HUES6 (cell line): ENCODE measurements around the gene VPS41.

Experiments
- H3K27ac ChIP-seq: 2 replicates; pipeline ENCODE4 v1.7.0; 2013; ENCODE audit warnings: low read depth, mild to moderate bottlenecking, low read length, inconsistent platforms
- H3K27me3 ChIP-seq: 2 replicates; pipeline ENCODE4 v1.6.1; 2013; ENCODE audit warnings: low read length; ENCODE audit not compliant: control insufficient read depth, insufficient read depth
- H3K36me3 ChIP-seq: 2 replicates; pipeline ENCODE4 v1.6.1; 2013; ENCODE audit warnings: low read length; ENCODE audit not compliant: control insufficient read depth, insufficient read depth
- H3K4me1 ChIP-seq: 2 replicates; pipeline ENCODE4 v1.6.1; 2013; ENCODE audit warnings: low read length; ENCODE audit not compliant: control insufficient read depth, insufficient read depth
- H3K4me3 ChIP-seq: 2 replicates; pipeline ENCODE4 v1.5.1; 2013; ENCODE audit warnings: low read depth, low read length
- H3K9ac ChIP-seq: one replicate; pipeline ENCODE4 v1.6.1; 2013; ENCODE audit warnings: mild to moderate bottlenecking, low read length
- H3K9me3 ChIP-seq: 2 replicates; pipeline ENCODE4 v1.6.1; 2013; ENCODE audit warnings: low read depth, low read length; ENCODE audit not compliant: control insufficient read depth, insufficient read depth

The VPS41 gene

DNA sequence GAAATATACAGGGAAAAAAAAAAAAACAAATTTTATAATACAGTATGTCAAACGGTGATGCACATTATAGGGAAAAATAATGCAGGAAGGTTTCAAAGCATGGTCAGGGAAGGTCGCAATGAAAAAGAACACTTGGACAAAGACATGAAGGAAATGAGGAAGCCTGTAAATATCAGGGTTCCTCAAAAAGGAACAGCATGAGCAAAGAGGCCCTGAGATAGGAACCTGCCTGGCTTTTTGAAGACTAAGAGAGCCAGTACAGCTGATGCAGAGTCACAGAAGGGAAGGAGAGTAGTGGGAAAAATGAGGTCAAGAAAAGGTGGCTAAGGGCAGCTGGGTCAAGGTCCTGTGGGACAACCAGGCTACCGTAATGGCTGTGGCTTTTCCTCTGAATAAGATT lies 1.9 kb downstream of the VPS41 start:
- Histone ChIP-seq H3K36me3 (no peaks in the 10 kb centered on the region), H3K9ac (no peak overlapping the region), H3K4me1 (no peaks in the 10 kb centered on the region), H3K9me3 (no peaks in the 10 kb centered on the region), H3K27me3 (no peaks in the 10 kb centered on the region), H3K27ac (no peak overlapping the region), H3K4me3 (no peak overlapping the region)

DNA sequence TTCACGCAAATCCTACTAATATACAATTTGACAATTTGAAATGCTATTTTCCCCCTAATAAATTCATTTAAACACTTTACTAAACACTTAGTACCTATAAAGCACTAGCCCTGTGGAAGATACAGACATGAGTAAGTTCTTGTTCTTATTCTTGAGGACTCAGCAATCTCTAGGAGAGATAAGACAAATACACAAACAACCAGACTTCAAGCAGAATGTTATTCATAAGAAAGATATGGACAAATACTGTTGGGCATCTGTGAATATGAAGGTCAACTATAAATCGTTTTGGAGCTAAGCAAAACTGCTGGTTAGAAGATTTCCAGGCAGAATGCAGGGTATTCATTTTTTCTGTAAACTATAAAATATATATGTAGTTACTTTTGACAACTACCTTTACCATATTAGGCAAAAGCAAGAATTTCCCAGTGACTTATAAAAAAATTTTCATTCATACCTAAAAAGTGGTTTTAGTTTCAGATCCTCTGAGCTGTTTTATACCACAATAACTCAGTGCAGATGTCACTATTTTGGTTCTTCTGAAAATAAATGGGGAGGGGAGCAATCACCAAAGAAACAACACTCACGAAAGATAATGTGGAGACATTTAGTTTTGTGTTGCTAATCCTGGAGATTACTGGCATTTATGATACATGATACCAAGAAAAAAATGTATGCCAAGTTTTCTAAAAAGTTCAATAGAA lies 3.8 kb downstream of the VPS41 start:
- H3K27ac ChIP-seq: no peak overlapping the region
- no peaks in the 10 kb centered on the region for H3K9me3 ChIP-seq
- H3K36me3 ChIP-seq: no peaks in the 10 kb centered on the region
- H3K4me3 ChIP-seq: no peak overlapping the region
- no peaks in the 10 kb centered on the region for H3K4me1 ChIP-seq
- no peak overlapping the region for H3K9ac ChIP-seq
- H3K27me3 ChIP-seq: no peaks in the 10 kb centered on the region

DNA sequence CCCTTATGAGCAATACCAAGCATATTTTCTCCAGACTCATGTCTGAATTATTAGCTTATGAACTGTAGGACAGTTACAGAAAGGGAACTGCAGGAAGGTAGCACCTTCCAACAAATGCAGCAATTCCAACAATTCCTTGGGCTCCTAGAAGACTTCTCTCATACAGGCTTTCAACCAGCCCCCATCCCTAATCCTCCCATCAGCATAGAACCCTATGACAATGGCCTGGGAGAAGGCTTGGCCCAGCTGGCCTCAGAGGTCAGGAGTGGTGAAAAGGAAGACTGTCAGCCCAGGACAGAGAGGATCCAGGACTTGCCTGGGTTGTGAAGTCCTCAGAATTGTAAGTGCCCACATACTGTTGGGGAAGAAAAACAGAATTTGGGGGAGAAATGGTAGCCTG lies 5.9 kb downstream of the VPS41 start:
- Histone ChIP-seq H3K27ac (no peak overlapping the region), H3K4me1 (no peaks in the 10 kb centered on the region), H3K4me3 (no peak overlapping the region), H3K9me3 (no peaks in the 10 kb centered on the region), H3K27me3 (no peaks in the 10 kb centered on the region), H3K36me3 (no peaks in the 10 kb centered on the region), H3K9ac (no peak overlapping the region)

DNA sequence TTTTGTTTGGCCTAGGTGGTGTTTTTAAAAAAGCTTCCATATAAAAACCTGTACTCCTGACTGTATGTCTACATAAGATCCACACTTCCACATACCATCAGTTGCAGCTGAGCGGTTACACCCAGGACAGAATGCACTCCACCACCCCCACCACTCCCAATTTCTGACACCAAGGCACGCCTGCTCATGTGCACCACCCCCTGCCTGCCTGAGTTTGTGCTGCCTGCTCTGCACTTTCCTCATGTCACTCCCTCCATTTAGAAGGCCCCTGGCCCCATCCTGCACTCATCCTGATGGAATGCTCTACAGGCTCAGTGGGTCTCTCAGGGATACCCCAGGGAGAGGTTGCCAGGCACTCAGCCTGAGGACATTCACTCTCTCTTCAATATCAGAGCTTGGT lies 6.5 kb downstream of the VPS41 start:
- H3K27me3 ChIP-seq: no peaks in the 10 kb centered on the region
- H3K27ac ChIP-seq: no peak overlapping the region
- no peaks in the 10 kb centered on the region for H3K9me3 ChIP-seq
- no peaks in the 10 kb centered on the region for H3K4me1 ChIP-seq
- H3K4me3 ChIP-seq: no peak overlapping the region
- H3K9ac ChIP-seq: no peak overlapping the region
- no peaks in the 10 kb centered on the region for H3K36me3 ChIP-seq

DNA sequence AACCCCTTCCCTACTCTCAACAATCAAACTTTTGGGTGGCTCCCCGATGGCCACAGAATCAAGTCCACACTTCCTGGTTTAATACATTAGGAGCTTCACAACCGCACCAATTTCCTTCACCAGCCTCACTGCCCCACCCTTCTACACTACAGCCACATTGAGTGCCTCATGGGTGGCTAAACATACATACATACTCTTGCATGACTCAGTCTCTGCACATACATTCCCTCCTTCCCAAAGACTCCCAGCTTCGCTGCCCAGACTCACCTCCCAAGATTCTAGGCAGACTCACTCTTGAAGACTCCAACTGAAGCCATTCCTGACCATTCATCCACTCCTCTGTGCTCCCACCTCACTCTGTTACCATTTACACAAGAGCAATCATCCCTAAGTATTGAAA lies 15.9 kb downstream of the VPS41 start:
- H3K9ac ChIP-seq: no peak overlapping the region
- H3K4me3 ChIP-seq: no peak overlapping the region
- no peak overlapping the region for H3K27ac ChIP-seq
- peaks cover 4% of the 10 kb centered on the region; the same call in 1 of the 2 replicates for H3K36me3 ChIP-seq
- H3K9me3 ChIP-seq: no peaks in the 10 kb centered on the region; the same call in 1 of the 2 replicates
- H3K4me1 ChIP-seq: no peaks in the 10 kb centered on the region
- H3K27me3 ChIP-seq: no peaks in the 10 kb centered on the region

DNA sequence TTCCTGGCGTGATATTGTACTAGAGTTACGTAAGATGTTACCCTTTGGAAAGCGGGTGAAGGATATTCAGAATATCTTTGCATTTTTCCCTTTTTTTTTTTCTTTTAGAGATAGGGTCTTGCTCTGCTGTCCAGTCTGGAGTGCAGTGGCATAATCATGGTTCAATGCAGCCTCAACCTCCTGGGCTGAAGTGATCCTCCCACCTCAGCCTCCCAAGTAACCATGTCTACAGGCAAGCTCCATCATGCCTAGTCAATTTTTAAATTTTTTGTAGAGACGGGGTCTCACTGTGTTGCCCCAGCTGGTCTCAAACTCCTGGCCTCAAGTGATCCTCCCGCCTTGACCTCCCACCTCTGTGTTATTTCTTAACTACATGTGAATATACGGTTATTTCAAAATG lies 18.4 kb downstream of the VPS41 start:
- H3K4me3 ChIP-seq: no peak overlapping the region
- H3K9ac ChIP-seq: no peak overlapping the region
- H3K27ac ChIP-seq: no peak overlapping the region
- no peaks in the 10 kb centered on the region for H3K36me3 ChIP-seq
- H3K9me3 ChIP-seq: no peaks in the 10 kb centered on the region; the same call in 1 of the 2 replicates
- H3K4me1 ChIP-seq: peaks cover 10% of the 10 kb centered on the region
- no peaks in the 10 kb centered on the region for H3K27me3 ChIP-seq

DNA sequence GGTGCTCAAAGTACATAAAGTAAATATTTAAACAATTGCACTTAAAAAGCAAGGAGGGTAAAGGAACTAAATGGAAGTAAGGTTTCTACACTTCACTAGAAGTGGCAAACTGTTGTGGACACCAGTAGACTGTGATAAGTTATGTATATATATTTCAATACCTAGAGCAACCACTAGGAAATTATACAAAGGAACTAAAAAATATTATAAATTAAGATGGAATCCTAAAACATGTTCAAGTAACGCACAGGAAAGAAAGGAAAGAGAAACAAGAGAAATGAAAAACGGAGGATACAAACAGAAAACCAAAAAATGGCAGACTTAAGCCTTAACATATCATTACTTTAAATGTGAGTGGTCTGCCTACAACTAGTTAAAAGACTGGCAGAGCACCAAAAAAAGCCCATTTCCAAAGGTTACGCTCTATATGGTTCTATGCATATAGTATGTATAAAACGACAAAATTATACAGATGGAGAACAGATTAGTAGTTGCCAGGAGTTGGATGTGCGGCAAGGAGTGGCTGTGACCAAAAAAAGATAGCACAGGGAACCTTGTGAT lies 19.0 kb downstream of the VPS41 start:
- H3K9me3 ChIP-seq: no peaks in the 10 kb centered on the region; the same call in 1 of the 2 replicates
- no peak overlapping the region for H3K9ac ChIP-seq
- no peaks in the 10 kb centered on the region for H3K36me3 ChIP-seq
- no peaks in the 10 kb centered on the region for H3K27me3 ChIP-seq
- H3K4me1 ChIP-seq: peaks cover 10% of the 10 kb centered on the region
- no peak overlapping the region for H3K4me3 ChIP-seq
- no peak overlapping the region for H3K27ac ChIP-seq

DNA sequence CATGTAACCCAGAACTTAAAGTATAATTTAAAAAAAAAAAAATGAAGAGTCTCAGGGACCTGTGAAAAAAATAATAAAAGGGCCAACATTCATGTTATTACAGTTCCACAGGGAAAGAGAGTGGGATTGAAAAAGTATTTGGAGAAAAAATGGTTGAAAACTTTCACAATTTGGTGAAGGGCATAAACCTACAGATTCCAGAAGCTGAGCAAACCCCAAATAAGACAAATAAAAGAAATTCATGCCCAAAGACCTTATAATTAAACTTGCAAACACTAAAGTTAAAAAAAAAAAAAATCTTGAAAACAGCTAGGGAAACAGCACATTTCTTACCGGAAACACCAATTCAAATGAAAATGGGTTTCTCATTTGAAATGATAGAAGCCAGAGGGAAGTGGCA lies 19.9 kb downstream of the VPS41 start:
- Histone ChIP-seq H3K4me1 (peaks cover 10% of the 10 kb centered on the region), H3K36me3 (no peaks in the 10 kb centered on the region), H3K4me3 (no peak overlapping the region), H3K9ac (no peak overlapping the region), H3K27ac (no peak overlapping the region), H3K27me3 (no peaks in the 10 kb centered on the region), H3K9me3 (no peaks in the 10 kb centered on the region; the same call in 1 of the 2 replicates)

DNA sequence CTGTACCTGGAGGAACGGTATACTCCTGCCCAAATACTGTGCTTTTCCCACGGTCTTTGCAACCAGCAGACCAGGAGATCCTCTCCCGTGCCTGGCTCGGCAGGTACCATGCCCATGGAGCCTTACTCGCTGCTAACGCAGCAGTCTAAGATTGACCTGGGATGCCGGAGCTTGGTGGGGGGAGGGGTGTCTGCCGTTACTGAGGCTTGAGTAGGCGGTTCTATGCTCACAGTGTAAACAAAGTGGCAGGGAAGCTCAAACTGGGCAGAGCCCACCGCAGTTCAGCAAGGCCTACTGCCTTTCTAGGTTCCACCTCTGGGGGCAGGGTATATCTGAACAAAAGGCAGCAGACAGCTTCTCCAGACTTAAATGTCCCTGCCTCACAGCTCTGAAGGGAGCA lies 22.7 kb downstream of the VPS41 start:
- peaks cover 10% of the 10 kb centered on the region for H3K4me1 ChIP-seq
- H3K27me3 ChIP-seq: no peaks in the 10 kb centered on the region
- no peaks in the 10 kb centered on the region for H3K36me3 ChIP-seq
- H3K27ac ChIP-seq: no peak overlapping the region
- H3K9me3 ChIP-seq: peaks cover 6% of the 10 kb centered on the region; the same call in 1 of the 2 replicates
- H3K4me3 ChIP-seq: peak overlapping the region; percentile 18; the same call in 1 of the 2 replicates
- no peak overlapping the region for H3K9ac ChIP-seq

DNA sequence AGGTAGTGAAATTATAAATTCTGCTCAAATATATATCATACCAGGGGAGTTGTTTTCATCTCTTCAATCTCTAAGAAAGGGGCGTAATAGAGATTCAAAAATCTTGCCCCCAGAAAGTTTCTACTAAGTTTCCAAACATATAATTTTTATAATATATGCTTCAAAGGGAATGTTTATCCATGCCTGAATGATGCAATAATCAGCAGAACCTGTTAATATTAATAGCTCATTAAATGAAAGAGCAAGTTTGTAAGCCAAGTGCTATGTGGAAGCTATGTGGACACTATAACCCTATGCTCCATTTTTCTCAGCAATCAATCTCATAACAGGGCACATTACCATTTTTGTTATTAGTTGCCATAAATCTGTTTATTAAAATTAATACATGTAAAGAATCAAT lies 25.3 kb downstream of the VPS41 start:
- Histone ChIP-seq H3K9ac (no peak overlapping the region), H3K27ac (no peak overlapping the region), H3K36me3 (no peaks in the 10 kb centered on the region), H3K9me3 (0 out of 2 replicates have a peak, but pooled peaks cover 6% of the 10 kb centered on the region), H3K4me3 (no peak overlapping the region), H3K27me3 (no peaks in the 10 kb centered on the region), H3K4me1 (peaks cover 10% of the 10 kb centered on the region)

DNA sequence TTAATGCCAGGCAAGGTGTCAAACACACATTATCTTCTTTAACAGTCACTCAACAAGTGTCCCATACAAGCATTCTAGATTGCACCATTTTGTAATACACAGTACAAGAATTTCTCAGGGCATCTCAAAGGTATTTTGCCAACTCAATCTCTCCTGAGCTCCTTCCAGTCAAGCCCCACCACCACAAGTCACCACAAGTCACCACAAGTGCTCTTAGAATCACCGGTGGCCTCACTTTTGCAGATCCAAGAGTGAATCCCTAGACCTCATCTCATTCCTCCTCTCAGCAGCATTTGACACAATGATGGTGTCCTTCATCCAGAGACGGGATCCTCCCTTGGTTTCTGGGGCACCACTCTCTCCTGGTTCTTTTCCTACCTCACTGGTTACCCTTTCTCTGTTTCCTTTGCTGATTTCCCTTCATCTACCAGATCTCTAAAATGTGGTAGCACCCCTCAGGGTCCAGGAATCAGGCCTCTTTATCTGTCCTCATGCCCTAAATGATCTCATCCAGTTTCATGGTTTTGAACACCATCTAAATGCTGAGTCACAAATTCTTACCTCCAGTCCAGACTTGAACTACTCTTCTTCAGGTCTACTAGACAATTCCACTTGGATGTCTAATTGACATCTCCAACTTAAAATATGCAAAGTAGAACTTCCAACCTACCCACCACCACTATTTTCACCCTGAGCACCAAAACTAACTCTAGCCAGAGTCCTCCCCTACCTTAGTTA lies 26.9 kb downstream of the VPS41 start:
- Histone ChIP-seq H3K27me3 (no peaks in the 10 kb centered on the region), H3K9me3 (0 out of 2 replicates have a peak, but pooled peaks cover 6% of the 10 kb centered on the region), H3K4me3 (no peak overlapping the region), H3K4me1 (peaks cover 10% of the 10 kb centered on the region), H3K36me3 (no peaks in the 10 kb centered on the region), H3K9ac (no peak overlapping the region), H3K27ac (no peak overlapping the region)
